DMS53 treated with DMSO at 0.1 percent for 48 hours (cell line): Measurements from ENCODE around the gene PRMT2.

ENCODE experiments used
- DNase-seq: peaks from one replicate; lab custom pipeline; 2025; ENCODE audit not compliant: unreplicated experiment; lab: John Stamatoyannopoulos, UW

PRMT2 gene

GRCh38 chr21:46641656-46642055 lies 6.2 kb downstream of the PRMT2 start:
- DNase-seq, result no peak

DNA sequence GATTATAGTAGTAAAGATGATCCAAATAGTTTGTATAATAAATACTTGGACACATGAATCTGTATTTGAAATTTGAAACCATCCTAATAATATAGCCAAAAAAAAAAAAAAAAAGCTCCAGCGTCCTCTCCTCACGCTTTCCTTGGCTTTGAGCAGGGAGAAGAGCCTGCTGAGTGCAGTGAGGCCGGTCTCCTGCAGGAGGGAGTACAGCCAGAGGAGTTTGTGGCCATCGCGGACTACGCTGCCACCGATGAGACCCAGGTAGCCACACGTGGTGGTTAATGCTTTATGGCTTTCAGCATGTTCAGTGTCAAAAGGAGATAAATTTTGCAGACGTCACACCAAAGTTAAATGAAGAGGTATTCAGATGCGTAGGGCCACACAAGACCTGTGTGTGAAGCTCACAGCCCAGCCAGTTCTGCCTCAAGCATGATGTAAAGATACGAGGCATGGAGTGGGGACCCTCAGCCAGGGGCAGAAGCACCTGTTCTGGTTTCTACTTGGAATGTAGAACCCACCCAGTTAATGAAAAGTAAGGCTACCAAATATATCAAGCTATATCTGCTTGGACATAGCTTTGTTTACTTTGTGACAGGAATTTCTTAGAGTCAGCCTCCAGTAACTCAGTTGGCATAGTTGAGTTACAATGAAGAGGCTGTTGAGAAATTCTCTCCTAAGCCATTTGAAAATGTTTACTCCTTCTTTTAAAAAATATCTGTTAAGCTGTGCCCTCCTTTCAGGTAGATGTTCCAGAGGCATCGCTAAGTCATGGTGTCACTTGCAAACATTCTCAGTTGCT lies 8.1 kb downstream of the PRMT2 start:
- no peak for DNase-seq

DNA sequence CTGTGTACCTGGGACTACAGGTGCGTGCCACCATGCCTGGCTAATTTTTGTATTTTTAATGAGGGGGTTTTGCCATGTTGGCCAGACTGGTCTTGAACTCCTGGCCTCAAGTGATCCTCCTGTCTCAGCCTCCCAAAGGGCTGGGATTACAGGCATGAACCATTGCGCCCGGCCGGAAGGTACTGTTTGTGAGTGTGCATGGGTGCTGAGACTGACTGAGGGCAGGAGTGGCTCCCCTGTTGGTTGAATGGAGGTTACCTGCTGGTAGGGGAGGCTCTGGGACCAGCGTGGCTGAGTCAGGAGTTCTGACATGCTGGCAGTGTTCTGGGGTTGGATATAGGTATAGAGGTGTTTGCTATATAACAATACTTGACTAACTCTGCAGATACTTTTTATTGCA lies 10.4 kb downstream of the PRMT2 start:
- DNase-seq, result no peak

DNA sequence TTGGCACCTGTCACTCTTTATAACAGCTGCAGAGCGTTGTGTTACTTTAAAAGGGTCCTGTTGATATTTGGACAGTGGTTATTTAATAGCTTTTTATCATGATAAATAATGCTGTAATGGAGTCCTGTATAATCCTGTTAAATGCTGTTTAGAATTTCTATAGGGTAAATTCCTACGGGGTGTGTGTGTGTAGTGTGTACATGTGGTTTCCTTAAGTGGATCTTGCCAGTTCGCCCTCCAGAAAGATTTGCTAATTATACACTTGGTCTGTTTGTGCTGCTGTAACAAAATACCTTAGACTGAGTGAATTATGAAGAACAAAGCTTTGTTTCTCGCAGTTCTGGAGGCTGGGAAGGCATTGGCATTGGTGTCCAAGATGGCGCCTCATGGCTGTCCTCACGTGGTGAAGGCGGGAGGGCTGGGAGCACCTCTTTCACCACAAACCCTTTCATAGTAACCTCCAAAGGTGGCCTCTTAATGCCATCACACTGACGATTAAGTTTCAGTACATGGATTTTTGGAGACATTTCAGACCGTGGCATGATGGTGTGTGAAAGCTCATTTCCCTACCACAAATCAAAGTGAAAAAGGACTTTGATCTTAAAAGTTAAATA lies 11.2 kb downstream of the PRMT2 start:
- DNase-seq, result no peak

DNA sequence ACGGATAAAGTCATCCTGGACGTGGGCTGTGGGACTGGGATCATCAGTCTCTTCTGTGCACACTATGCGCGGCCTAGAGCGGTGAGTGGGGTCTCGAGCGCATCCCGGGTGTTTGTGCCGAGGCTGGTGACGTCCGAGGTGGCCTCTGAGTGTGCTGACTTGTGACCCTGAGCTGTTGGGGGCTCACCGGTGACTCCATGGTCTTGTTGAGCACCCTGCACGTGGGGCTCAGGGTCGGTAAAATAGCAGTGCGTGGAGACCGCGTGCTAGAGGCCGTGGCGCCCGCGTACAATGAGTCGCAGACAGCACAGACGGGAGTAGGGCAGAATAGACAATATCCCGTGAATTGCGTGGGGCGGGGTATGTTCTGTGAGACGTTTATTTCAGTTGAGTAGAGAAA lies 13.1 kb downstream of the PRMT2 start:
- no peak for DNase-seq

- no peak for DNase-seq
These were observed 13.9 kb downstream of the PRMT2 start for GRCh38 chr21:46649356-46649755.

DNA sequence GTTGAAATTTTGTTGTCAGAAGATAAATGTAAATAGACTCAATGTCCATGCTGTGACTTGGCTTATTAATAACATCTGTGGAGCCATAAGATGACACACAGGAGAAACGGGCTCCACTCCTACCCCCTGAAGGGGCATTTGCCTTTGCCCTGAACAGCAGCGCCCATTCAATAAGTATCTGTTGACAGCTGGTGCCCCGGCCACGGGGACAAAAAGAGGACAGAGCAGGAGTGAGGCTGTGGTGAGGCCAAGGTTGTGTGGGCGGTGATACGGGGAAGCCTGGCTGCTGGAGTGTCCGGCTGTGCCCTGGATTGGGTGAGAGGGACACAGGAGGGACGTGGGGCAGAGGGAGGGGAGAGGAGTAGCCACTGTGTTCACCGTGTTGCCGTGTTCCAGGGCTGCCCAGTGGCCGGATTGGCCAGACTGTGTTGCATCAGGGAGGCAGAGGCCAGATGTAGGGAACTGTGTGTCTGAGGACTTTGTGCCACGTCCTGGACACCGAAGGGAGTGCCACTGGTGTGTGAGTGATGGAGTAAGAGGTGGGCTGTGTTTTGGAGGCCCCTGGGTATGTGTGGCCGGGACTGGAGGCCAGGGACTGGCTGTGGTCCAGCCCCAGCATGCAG lies 15.1 kb downstream of the PRMT2 start:
- DNase-seq, result no peak

- no peak for DNase-seq
These were observed 15.6 kb downstream of the PRMT2 start for GRCh38 chr21:46651121-46651520.

DNA sequence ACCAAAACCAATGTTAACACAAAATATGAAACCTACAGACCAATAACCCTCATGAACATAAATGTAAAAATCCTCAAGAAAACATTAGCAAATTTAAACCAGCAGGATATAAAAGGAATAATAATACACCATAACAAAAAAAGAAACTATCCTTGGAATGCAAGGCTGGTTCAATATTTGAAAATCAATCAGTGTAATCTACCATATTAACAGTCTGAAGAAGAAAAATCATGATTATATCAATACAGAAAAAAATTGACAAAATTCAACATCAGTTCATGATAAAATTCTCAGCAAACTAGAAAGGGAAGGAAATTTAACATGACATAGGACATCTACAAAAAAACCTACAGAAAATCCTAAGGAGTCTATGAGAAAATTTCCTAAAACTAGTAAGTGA lies 19.8 kb downstream of the PRMT2 start:
- DNase-seq, result no peak

DNA sequence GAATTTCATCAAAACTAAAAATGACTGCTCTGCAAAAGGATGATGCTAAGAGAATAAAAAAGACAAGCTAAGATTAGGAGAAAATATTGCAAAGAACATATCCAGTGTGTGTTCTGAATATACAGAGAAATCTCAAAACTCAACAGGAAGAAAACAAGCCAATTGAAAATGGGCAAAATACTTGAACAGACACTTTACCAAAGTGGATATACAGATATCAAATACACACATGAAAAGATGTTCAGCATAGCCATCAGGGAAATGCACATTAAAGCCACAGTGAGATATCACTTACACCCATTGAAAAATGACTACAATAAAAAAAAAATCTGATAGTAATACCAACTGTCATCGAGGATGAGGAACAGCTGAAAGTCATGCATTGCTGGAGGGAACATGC lies 21.3 kb downstream of the PRMT2 start:
- DNase-seq, result no peak

DNA sequence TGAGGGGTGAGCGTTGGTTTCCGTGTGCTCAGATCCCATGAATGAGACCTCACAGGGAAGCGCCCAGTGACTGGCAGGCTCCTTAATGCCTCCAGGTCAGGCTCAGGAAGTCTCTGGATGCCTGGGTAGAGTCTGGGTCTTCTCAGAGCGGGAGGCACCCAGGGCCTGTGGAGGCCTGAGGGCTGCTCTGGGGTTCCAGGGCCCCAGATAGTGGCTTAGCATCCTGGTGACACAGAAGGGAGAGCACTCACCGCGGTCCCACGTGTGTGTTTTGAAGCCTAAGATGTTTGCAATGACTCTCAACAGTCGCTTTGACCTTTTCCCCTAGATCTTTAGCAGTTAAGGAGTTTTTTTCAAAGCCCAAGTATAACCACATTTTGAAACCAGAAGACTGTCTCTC lies 25.0 kb downstream of the PRMT2 start:
- DNase-seq, result no peak

DNA sequence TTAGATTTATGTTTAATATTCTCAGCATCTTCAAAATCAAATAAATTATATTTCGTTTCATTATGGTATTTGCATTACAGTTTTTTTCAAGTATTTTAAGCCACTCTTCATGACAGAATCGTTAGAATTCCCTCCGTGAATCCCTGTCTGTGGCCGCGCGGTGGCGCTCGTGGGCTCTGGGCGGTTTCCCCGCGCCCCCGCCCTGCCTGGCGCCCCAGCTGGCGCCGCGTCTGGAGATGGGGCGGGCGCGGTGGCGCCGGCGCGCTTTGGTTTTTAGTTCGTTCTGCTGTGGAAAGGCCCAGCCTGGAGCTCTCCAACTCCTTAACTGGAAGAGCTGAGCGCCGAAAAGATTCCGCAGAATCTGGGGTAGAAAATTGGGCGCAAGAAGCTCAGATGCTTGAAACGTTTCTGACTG lies 25.7 kb downstream of the PRMT2 start:
- peak; percentile 30 for DNase-seq

DNA sequence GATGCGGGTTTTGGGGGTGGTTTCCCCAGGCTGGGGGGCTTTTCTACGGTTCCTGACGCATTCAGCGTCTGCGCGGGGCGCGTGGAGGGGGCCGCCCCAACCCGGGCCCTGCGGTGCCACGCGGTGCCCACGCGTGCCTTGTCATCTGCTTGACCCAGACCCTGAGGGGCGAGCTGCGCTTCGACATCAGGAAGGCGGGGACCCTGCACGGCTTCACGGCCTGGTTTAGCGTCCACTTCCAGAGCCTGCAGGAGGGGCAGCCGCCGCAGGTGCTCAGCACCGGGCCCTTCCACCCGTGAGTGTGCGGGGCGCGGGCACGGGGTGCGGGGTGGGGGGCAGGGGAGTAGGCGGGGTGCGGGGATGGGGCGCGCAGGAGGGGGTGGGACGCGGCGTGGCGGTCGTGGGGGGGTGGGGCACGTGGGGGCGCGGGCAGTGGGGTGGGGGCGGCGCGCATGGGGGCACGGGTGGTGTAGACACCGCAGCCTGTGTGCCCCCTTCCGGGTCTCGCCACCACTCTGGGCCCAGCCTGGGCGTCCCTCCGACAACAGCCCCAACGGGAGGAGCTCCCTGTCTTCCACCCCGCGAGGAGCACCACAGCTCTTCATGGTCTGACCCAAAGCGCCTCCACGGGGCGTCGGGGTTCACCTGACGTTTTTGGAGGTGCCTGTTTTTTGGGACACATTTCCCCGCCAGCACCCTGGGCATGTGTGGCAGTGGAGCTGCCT lies 26.3 kb downstream of the PRMT2 start:
- DNase-seq, result no peak

- DNase-seq, result no peak
These were observed 26.8 kb downstream of the PRMT2 start for GRCh38 chr21:46662367-46662654.

- DNase-seq, result no peak
These were observed 27.5 kb downstream of the PRMT2 start for GRCh38 chr21:46662765-46663500.

- DNase-seq, result no peak
These were observed 28.3 kb downstream of the PRMT2 start for GRCh38 chr21:46663754-46664153.

DNA sequence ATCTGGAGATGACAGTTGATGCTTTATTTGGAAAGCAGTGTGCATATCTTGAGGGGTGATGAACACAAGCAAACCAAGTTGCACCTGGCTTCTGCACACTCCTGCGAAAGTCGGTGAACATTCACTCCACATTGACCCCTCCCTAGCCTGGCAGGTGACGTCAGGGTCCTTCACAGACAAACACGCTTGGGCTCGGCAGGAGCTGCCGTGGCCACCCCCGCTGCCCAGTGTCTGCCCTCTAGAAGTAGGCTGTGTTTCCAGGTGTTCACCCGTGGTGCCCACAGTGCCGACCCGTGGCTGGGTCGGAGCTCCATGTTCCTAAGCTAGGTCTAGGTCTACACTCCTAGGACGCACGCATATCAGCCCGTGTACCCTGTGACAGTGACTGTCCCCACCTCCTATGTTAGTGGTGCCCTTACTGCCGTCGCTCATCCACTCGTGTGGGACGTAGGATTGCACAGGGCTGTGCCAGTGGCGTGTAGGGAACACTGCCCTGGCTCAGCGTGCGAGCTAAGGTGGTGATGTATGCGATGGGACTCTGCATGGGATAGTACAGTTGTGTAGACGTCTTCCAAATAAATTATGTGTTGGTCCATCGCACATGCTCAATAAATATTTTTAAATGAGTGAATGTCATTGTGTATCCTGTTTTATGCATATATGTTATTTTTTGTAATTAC lies 29.0 kb downstream of the PRMT2 start:
- no peak for DNase-seq

GRCh38 chr21:46665566-46665965 lies 30.1 kb downstream of the PRMT2 start:
- DNase-seq, result no peak

- peak; percentile 3 for DNase-seq
These were observed 31.7 kb downstream of the PRMT2 start for GRCh38 chr21:46666941-46667740.
